PC-9 (cell line): Measurements from ENCODE around the gene PLXDC2. TPM values are rescaled to one million over a fixed set of nuclear protein-coding genes. Genes with fewer than 3 reads are reported as not detected.

Source experiments
- BruUV-seq: library from RNA; stranded (reverse); fragments of 400-500 nt; replicated peaks from 2 replicates; lab custom pipeline; 2021; lab: Mats Ljungman, UMichigan
- CTCF ChIA-PET: fragments of 300-600 bp; sonication (Branson Sonifier 250); formaldehyde crosslinking; loops from one replicate; lab custom pipeline; 2022; ENCODE audit warnings: antibody characterized with exemption; lab: Charles Lee
- POLR2A ChIA-PET: fragments of 300-600 bp; sonication (Branson Sonifier 250); formaldehyde crosslinking; loops from one replicate; lab custom pipeline; 2022; ENCODE audit warnings: antibody characterized with exemption; ENCODE audit not compliant: unreplicated experiment; lab: Charles Lee
- DNase-seq, 2 experiments: peaks; one replicate each; pipeline versions ENCODE4 v3.0.0 to v3.0.0-alpha.2; 2015 to 2022; ENCODE audit warnings: mixed read lengths in 1 of 2
- H2AFZ ChIP-seq: fragments of 200-600 bp; sonication (generic); 2 replicates; pipeline ENCODE4 v1.8.1; 2017; ENCODE audit warnings: antibody characterized with exemption
- H3F3A ChIP-seq: fragments of 200-600 bp; sonication (generic); 2 replicates; pipeline ENCODE4 v1.8.1; 2017; ENCODE audit warnings: antibody characterized with exemption, mild to moderate bottlenecking, low read depth; ENCODE audit not compliant: insufficient read depth
- H3K27ac ChIP-seq: fragments of 200-600 bp; sonication (generic); 2 replicates; pipeline ENCODE4 v1.6.1; 2016; ENCODE audit warnings: mixed run types
- H3K27me3 ChIP-seq: fragments of 200-600 bp; sonication (generic); 2 replicates; pipeline ENCODE4 v1.6.1; 2016; ENCODE audit warnings: low read depth, mixed run types; ENCODE audit not compliant: insufficient read depth
- H3K36me3 ChIP-seq: fragments of 200-600 bp; sonication (generic); 2 replicates; pipeline ENCODE4 v1.6.1; 2016; ENCODE audit warnings: low read depth, mixed run types
- H3K4me1 ChIP-seq: fragments of 200-600 bp; sonication (generic); replicated peaks from 2 replicates; pipeline ENCODE4 v1.6.1; 2016; ENCODE audit warnings: mixed run types; ENCODE audit not compliant: insufficient read depth
- H3K4me2 ChIP-seq: fragments of 200-600 bp; sonication (generic); 2 replicates; pipeline ENCODE4 v1.6.1; 2017; ENCODE audit warnings: mixed run types
- H3K4me3 ChIP-seq: fragments of 200-600 bp; sonication (generic); 2 replicates; pipeline ENCODE4 v1.6.1; 2016; ENCODE audit warnings: mixed run types
- H3K79me2 ChIP-seq: fragments of 200-600 bp; sonication (generic); 2 replicates; pipeline ENCODE4 v1.6.1; 2017; ENCODE audit warnings: low read depth, mixed run types
- H3K9me2 ChIP-seq: fragments of 200-600 bp; sonication (generic); 2 replicates; pipeline ENCODE4 v1.8.1; 2017; ENCODE audit warnings: mild to moderate bottlenecking; ENCODE audit not compliant: insufficient read depth
- H3K9me3 ChIP-seq: fragments of 200-600 bp; sonication (generic); 2 replicates; pipeline ENCODE4 v1.8.1; 2016; ENCODE audit warnings: low read depth; ENCODE audit not compliant: insufficient read depth
- H4K20me1 ChIP-seq: fragments of 200-600 bp; sonication (generic); 2 replicates; pipeline ENCODE4 v1.8.1; 2017; ENCODE audit not compliant: insufficient read depth
- EZH2 ChIP-seq: fragments of 200-600 bp; sonication (generic); IDR thresholded peaks from 2 replicates; pipeline ENCODE4 v1.8.0; 2017; ENCODE audit warnings: antibody characterized with exemption, low read depth
- intact Hi-C: fragments of 100-400 bp; cut with micrococcal nuclease; formaldehyde crosslinking; loops from one replicate; pipeline ENCODE4 v1.10.0; 2022; ENCODE audit not compliant: unreplicated experiment
- total RNA-seq: library from RNA; stranded (reverse); gene quantifications from 2 replicates; pipeline ENCODE4 v1.2.3, GENCODE V29; 2021
- TF ChIP-seq, protein P1 (sequence below): fragments of 200-600 bp; sonication (generic); conservative IDR thresholded peaks from 2 replicates; pipeline ENCODE4 v1.6.1; 2017; ENCODE audit warnings: mixed run types, antibody characterized with exemption, mild to moderate bottlenecking, moderate library complexity

The PLXDC2 gene
- total RNA-seq, 1 experiment from 2014 or later = not detected

DNA sequence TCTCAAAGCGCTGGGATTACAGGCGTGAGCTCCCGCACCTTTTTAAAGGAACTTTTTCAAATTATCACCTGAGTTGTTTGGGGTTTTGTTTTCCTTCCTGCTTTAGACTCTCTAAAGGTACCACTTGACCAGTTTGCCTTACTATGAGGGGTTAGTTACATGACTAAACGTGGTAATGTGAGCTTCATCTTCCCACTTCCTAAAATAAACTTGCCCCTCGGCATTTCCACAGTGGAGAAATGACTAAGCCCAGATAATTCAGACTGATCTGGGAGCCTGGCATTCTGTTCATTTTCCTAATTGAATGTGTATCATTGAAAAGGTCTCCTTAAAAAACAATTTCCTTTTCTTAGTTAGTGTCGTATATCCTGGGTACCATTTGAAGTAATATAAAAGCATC is 163.4 kb downstream of the PLXDC2 start:
- Histone ChIP-seq H3K27me3 (no peaks in the 10 kb centered on the region), H3K36me3 (no peaks in the 10 kb centered on the region), H3K9me3 (no peaks in the 10 kb centered on the region), H3K79me2 (no peaks in the 10 kb centered on the region), H3K4me1 (no peaks in the 10 kb centered on the region), H3F3A (no peaks in the 10 kb centered on the region), H3K27ac (no peak overlapping the region), H4K20me1 (no peaks in the 10 kb centered on the region), H3K4me3 (no peak overlapping the region), H3K9me2 (no peaks in the 10 kb centered on the region), H3K4me2 (no peak overlapping the region), H2AFZ (no peak overlapping the region)
- DNase-seq = no peak
- POLR2A ChIA-PET = no interaction called here
- BruUV-seq = no TSS peak
- TF ChIP-seq EZH2 = no peak
- TF ChIP-seq, protein P1, sequence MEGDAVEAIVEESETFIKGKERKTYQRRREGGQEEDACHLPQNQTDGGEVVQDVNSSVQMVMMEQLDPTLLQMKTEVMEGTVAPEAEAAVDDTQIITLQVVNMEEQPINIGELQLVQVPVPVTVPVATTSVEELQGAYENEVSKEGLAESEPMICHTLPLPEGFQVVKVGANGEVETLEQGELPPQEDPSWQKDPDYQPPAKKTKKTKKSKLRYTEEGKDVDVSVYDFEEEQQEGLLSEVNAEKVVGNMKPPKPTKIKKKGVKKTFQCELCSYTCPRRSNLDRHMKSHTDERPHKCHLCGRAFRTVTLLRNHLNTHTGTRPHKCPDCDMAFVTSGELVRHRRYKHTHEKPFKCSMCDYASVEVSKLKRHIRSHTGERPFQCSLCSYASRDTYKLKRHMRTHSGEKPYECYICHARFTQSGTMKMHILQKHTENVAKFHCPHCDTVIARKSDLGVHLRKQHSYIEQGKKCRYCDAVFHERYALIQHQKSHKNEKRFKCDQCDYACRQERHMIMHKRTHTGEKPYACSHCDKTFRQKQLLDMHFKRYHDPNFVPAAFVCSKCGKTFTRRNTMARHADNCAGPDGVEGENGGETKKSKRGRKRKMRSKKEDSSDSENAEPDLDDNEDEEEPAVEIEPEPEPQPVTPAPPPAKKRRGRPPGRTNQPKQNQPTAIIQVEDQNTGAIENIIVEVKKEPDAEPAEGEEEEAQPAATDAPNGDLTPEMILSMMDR = no peak
- CTCF ChIA-PET = no interaction called here
- intact Hi-C loops = no loop called here

DNA sequence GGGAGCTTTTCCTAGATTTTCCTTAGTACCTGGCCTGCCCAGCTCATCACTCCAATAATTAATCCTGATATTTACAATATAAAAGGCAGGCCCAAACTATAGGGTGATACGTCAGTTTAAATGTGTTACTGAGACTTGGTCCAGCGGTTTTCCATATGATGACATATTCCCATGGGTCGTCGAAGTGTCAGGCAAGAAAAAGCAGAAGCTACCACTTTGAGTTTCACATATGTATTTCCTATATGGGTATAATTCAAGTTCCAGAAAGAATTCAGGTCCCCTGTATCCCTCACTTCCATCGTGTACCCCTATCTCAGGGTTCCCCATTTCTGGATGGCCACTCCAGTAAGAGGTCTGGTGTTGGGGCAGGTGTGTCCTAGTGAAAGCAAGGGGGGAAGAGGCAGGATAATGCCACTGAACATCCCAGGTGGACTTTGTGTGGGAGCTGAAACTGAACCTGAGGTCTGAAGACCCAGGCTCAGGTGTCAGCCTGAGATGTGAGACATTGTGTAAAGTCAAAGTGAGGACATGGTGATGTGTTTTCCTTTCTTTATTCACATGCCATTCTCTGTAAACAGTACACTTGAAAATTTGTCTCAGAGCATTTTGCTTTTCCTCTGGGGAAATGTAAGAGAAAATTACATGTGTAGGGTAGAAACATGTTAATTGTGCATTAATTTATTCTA is 167.8 kb downstream of the PLXDC2 start:
- ChIA-PET POLR2A (no interaction called here), CTCF (no interaction called here)
- Histone ChIP-seq H3K4me3 (no peak overlapping the region), H3K9me3 (no peaks in the 10 kb centered on the region), H3K27me3 (no peaks in the 10 kb centered on the region), H3K36me3 (no peaks in the 10 kb centered on the region), H4K20me1 (no peaks in the 10 kb centered on the region), H3K4me1 (no peaks in the 10 kb centered on the region), H3K9me2 (no peaks in the 10 kb centered on the region), H3K79me2 (no peaks in the 10 kb centered on the region), H2AFZ (no peak overlapping the region), H3K27ac (no peak overlapping the region), H3F3A (no peaks in the 10 kb centered on the region), H3K4me2 (no peak overlapping the region)
- no peak for DNase-seq
- BruUV-seq = no TSS peak
- TF ChIP-seq, protein P1 = no peak
- no peak for TF ChIP-seq EZH2
- intact Hi-C loops = no loop called here

DNA sequence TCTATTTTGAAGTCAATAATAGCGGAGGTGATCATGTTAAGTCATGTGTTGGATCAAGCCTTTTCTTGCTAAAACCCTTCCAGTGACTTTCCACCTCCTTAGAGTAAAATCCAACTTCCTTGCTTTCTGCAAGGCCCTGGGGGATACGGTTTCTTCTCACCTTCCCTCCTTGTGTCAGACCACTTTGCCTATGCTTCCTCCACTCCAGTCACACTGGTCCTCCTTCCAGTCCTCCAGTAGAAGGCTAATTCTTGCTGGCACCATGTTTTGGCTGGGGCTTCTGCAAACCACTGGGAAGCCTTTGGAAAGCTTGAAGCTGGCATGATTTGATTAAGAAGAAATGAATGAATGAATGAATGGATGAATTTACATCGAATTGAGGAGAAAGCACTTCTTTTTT is 169.5 kb downstream of the PLXDC2 start:
- Histone ChIP-seq H3K4me1 (no peaks in the 10 kb centered on the region), H3K79me2 (no peaks in the 10 kb centered on the region), H3F3A (no peaks in the 10 kb centered on the region), H2AFZ (no peak overlapping the region), H3K4me2 (no peak overlapping the region), H3K27ac (no peak overlapping the region), H3K9me3 (no peaks in the 10 kb centered on the region), H4K20me1 (no peaks in the 10 kb centered on the region), H3K27me3 (no peaks in the 10 kb centered on the region), H3K36me3 (no peaks in the 10 kb centered on the region), H3K9me2 (no peaks in the 10 kb centered on the region), H3K4me3 (no peak overlapping the region)
- POLR2A ChIA-PET = no interaction called here
- DNase-seq = no peak
- intact Hi-C loops = no loop called here
- CTCF ChIA-PET = no interaction called here
- BruUV-seq = no TSS peak
- TF ChIP-seq, protein P1 = no peak
- TF ChIP-seq EZH2 = no peak
